Spinal cord (tissue), 10 donors: ENCODE data around the gene STRN3. TPM values are rescaled to one million over a fixed set of nuclear protein-coding genes. Genes with fewer than 3 reads are reported as not detected.
"Not testable (repeated sequence)": the region's sequence is repeated elsewhere in the genome, so short reads cannot be mapped to it uniquely, and the experiment has no call there.

ENCODE experiments used
- DNase-seq, 6 donors: peaks; one replicate each; pipeline versions ENCODE4 v3.0.0 to v3.0.0-alpha.2; 2013 to 2015; ENCODE audit warnings: low spot score in 6 of 6, low read depth in 4 of 6
- H3K27ac ChIP-seq: one replicate; pipeline ENCODE4 v1.5.1; 2013; ENCODE audit warnings: low read depth, low read length, control low read depth
- H3K27me3 ChIP-seq: one replicate; pipeline ENCODE4 v1.6.1; 2013; ENCODE audit warnings: low read length; ENCODE audit not compliant: control insufficient read depth, insufficient read depth
- H3K36me3 ChIP-seq: one replicate; pipeline ENCODE4 v1.6.1; 2013; ENCODE audit warnings: low read length; ENCODE audit not compliant: control insufficient read depth, insufficient read depth
- H3K4me1 ChIP-seq: one replicate; pipeline ENCODE4 v1.6.1; 2013; ENCODE audit warnings: low read length; ENCODE audit not compliant: control insufficient read depth, insufficient read depth
- H3K4me3 ChIP-seq: one replicate; pipeline ENCODE4 v1.5.1; 2013; ENCODE audit warnings: low read depth, low read length, control low read depth
- H3K9me3 ChIP-seq: one replicate; pipeline ENCODE4 v1.6.1; 2013; ENCODE audit warnings: low read length; ENCODE audit not compliant: control insufficient read depth, insufficient read depth
- WGBS: methylation state at CpG from one replicate; pipeline ENCODE4 v1.1.5; 2013; ENCODE audit warnings: missing lambda C conversion rate; ENCODE audit not compliant: insufficient coverage; 5-methylcytosine and 5-hydroxymethylcytosine counted together
- polyA plus RNA-seq, 2 donors: library from polyadenylated mRNA; unstranded; fragments of 120-200 nt; gene quantifications; one replicate each; pipeline ENCODE4 v1.2.1, GENCODE V29; 2013; ENCODE audit not compliant: insufficient read length in 2 of 2
- total RNA-seq, 2 donors: library from RNA; depleted of rRNA in 1 of 2; stranded (reverse); fragments of 120-200 nt in 1 of 2; fragments of >200 nt in 1 of 2; gene quantifications; one replicate each; pipeline versions ENCODE4 v1.2.3 to v1.2.4, GENCODE V29; 2013 to 2014
- donor health status: healthy.

STRN3 gene
- total and polyA plus RNA-seq, 4 donors, result 31.6 to 72.7 (median 45.8) TPM

DNA sequence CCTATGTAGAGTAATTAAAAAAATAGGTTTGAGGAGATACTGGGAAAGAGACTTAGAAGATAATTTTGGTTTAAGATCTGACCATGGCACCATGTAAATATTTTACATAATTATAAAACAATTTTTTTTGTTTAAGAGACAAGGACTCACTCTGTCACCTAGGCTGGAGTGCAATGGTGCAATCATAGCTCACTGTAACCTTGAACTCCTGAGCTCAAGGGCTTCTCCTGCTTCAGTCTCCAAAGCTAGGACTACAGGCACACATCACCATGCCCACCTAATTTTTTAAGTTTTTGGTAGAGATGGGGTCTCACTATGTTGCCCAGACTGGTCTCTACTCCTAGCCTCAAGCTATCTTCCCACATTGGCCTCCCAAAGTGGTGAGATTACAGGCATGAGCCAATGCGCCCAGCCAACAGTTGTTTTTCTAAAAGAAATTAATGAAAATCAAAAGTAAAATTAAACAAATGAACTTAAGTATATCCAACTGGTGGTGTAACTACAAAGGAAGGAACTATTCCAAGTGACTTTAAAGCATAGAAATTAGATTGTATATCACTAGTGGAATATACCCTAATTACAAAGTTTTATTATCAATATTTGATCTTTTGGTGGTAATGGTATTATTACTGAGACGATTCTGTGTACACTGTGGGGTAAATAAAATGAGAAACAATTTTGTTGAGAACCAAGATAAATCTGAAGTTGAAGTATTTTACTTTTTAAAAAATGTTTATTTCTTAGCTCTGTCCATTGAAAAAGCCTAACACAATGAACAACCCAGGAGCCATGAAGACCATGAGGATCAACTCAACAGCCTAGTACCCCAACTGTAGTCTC lies 122.7 kb downstream of the STRN3 start:
- no peak overlapping the region for H3K27ac ChIP-seq
- no CpG with 5 or more reads among the region's 2 CpGs for WGBS

DNA sequence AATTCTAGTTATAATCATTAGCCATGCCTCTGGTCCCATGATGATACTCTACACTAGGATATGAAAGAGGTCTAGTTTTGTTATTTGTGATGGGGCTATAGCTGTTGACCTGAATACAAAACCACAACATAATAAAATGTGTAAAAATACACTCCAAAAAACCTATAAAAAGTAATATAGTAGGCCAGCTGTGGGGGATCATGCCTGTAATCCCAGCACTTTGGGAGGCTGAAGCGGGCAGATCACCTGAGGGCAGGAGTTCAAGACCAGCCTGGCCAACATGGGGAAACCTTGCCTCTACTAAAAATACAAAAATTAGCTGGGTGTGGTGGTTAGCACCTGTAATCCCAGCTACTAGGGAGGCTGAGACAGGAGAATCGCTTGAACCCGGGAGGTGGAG lies 129.1 kb downstream of the STRN3 start:
- no CpG with 5 or more reads among the region's 3 CpGs for WGBS
- not testable (repeated sequence) for DNase-seq, H3K9me3 ChIP-seq, H3K27ac ChIP-seq, H3K27me3 ChIP-seq, H3K4me3 ChIP-seq, H3K4me1 ChIP-seq
- H3K36me3 ChIP-seq, result peaks cover 12% of the 10 kb centered on the region

More for the DNA sequence above, 122.7 kb downstream of the STRN3 start:
- H3K4me1 ChIP-seq, result no peaks in the 10 kb centered on the region
- no peaks in the 10 kb centered on the region for H3K27me3 ChIP-seq
- H3K9me3 ChIP-seq, result no peaks in the 10 kb centered on the region
- no peak for DNase-seq
- no peak overlapping the region for H3K4me3 ChIP-seq
- H3K36me3 ChIP-seq, result peaks cover 5% of the 10 kb centered on the region

DNA sequence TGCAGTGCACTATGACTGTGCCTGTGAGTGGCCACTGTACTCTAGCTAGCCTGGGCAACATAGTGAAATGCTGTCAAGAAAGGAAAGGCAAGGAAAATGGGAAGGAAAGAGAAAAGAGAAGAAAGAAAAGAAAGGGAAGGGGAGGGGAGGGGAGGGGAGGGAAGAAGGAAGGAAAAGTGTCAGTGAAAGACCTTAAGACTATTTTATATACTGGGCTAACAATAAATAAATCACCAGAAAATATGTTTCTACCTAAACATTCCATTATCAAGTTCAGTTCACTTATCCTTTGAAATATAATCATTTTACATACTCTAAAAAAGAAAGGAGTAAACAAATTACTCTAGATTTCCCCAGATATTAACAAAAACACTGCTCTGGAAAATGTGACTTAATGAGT lies 129.7 kb downstream of the STRN3 start:
- Histone ChIP-seq H3K4me3 (no peak overlapping the region), H3K36me3 (peaks cover 12% of the 10 kb centered on the region), H3K4me1 (no peaks in the 10 kb centered on the region), H3K27ac (no peak overlapping the region), H3K9me3 (no peaks in the 10 kb centered on the region), H3K27me3 (no peaks in the 10 kb centered on the region)
- DNase-seq, result no peak

DNA sequence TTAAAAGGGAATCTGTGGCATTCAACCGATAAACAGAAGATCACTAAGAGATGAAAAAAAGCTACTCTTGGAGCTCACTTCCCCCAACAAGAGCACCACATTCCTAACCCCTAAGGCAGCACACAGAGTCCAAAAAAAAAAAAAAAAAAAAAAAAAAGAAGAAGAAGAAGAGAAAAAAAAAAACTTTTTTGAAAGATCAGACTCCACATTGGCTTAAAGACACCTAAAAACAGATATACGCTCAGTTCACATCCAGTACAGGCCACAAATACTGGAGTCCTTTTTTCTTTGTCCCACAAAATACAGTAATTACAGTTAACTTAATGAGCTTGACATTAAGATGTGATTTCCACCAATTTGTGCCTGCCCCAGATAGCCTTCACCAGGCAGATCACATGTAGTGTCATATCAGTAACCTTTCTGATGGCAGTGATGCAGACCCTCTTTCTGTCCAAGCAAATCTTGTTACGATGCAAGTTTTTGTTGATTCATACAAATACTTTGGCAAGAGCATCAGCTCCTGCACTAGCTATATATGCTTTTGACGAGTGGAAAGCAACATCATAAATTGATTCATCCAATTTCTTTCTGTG lies 131.2 kb downstream of the STRN3 start:
- H3K27ac ChIP-seq, result no peak overlapping the region
- no peak for DNase-seq
- peaks cover 9% of the 10 kb centered on the region for H3K36me3 ChIP-seq
- H3K27me3 ChIP-seq, result no peaks in the 10 kb centered on the region
- H3K4me1 ChIP-seq, result no peaks in the 10 kb centered on the region
- no peaks in the 10 kb centered on the region for H3K9me3 ChIP-seq
- no peak overlapping the region for H3K4me3 ChIP-seq
- WGBS, result 100% methylated on average over 1 of the region's 4 CpGs

DNA sequence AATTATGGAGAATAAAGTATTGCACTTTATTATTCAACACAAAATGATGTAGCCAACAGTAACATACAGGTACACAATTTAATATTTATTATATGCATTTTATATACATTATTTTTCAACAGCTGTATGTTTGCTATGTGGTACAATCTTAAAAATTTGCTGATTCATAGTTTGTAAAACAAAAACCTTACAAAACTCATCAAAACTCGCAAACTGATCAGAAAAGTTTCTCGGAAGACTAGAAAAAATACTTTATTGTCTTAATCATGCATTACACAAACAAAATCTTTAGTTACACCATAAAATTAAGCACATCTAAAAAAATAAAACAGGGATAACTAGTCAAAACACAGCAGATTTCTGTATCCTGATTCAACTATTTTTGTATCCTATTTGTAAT lies 132.4 kb downstream of the STRN3 start:
- Histone ChIP-seq H3K4me3 (no peak overlapping the region), H3K36me3 (peaks cover 7% of the 10 kb centered on the region), H3K27ac (no peak overlapping the region), H3K4me1 (no peaks in the 10 kb centered on the region), H3K27me3 (no peaks in the 10 kb centered on the region), H3K9me3 (no peaks in the 10 kb centered on the region)
- WGBS, result no CpG with 5 or more reads among the region's 2 CpGs
- DNase-seq, result no peak

DNA sequence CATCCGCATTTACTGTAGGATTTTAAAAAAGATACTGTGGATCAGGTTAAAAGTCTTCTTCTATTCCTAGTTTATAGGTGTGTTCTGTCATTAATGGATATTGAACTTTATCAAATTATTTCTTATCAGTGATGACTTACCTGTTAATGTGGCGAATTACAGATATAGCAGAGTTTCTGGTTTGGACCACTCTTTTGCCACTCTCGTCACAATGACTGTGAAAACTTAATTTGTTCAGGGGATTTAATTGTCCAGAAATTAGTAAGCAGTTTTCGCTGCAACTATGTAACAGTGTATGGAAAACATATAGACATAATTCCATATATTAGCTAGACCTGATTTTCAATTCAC lies 137.0 kb downstream of the STRN3 start:
- Histone ChIP-seq H3K36me3 (peaks cover 4% of the 10 kb centered on the region), H3K27me3 (no peaks in the 10 kb centered on the region), H3K4me1 (no peaks in the 10 kb centered on the region), H3K9me3 (no peaks in the 10 kb centered on the region), H3K27ac (no peak overlapping the region), H3K4me3 (no peak overlapping the region)
- no peak for DNase-seq
- WGBS, result no CpG with 5 or more reads among the region's 4 CpGs

DNA sequence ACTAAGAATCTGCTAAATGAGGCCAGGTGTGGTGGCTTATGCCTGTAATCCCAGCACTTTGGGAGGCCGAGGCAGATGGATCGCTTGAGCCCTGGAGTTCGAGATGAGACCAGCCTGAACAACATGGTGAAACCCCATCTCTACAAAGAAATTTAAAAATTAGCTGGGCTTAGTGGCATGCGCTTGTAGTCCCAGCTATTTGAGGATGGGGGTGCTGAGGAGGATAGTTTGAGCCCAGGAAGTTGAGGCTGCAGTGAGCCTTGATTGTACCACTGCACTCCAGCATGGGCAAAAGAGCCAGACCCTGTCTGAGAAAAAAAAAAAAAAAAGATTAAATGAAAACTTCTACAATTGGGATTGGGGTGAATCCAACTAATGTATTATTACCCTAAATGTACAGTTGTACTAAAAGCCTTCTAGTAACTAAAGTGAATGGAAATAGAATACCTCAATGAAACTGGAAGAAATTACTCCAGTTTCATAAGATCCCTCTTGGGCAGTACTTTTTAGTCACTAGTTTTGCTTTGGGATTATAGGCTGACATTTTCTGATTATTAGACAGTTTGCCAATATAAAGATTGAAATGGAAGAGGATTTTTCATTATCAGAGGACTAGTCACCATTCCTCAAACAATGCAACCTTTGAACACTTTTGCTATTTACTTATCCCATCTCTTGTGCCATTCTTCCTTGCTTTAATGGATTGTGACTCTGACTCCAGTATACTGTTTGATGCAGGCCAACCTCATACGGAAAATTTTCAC lies 137.5 kb downstream of the STRN3 start:
- Histone ChIP-seq H3K27ac (no peak overlapping the region), H3K4me3 (no peak overlapping the region), H3K4me1 (no peaks in the 10 kb centered on the region), H3K36me3 (peaks cover 4% of the 10 kb centered on the region), H3K9me3 (no peaks in the 10 kb centered on the region), H3K27me3 (no peaks in the 10 kb centered on the region)
- WGBS, result 100% methylated on average over 3 of the region's 5 CpGs
- DNase-seq, result no peak

DNA sequence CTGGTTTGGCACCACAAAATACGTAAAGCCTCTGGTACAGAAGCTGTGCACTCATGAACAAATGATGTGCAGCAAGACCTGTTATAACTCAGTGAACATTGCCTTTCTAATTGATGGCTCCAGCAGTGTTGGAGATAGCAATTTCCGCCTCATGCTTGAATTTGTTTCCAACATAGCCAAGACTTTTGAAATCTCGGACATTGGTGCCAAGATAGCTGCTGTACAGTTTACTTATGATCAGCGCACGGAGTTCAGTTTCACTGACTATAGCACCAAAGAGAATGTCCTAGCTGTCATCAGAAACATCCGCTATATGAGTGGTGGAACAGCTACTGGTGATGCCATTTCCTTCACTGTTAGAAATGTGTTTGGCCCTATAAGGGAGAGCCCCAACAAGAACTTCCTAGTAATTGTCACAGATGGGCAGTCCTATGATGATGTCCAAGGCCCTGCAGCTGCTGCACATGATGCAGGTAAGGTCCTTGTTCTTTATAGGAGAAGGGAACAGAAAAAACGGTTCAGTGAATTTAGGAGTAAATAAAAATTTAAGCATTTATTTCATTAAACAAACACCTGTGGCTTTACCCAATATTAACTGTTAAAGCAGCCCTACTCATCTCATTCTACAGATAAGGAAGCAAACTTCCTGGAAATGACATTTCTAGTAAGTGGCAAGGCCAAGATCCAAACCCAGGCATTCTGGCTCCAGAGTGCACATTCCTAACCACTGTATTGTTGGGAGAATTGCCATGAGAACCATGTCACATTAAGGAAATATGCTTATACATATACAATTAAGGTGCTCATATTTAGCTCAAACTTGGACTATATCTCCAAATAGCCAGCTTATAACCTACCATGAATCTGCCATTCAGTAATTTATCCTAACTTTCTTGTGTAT lies 140.1 kb downstream of the STRN3 start:
- Histone ChIP-seq H3K36me3 (no peaks in the 10 kb centered on the region), H3K9me3 (no peaks in the 10 kb centered on the region), H3K27me3 (no peaks in the 10 kb centered on the region), H3K4me3 (no peak overlapping the region), H3K27ac (no peak overlapping the region), H3K4me1 (no peaks in the 10 kb centered on the region)
- WGBS, result 89% methylated on average over 5 of the region's 7 CpGs
- DNase-seq, result no peak

DNA sequence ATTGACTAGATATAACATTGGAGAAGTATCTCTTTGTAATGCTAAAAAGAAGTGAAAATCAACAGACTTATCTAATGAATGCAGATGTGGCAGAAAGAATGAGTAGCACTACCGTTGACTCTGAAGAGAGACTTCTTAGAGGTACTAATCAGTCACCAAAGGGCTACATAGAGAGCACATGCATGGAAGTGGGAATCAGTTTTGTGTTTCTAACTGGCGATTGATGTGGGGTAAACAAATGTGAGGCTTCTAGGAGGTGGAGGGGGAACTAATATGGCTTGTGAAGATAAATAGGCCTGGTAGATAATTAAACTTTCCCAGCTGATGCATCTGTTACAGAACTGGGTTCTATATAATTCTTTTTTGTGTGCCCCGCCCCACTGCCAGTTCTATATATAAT lies 141.3 kb downstream of the STRN3 start:
- Histone ChIP-seq H3K27ac (no peak overlapping the region), H3K4me1 (no peaks in the 10 kb centered on the region), H3K4me3 (no peak overlapping the region), H3K27me3 (no peaks in the 10 kb centered on the region), H3K9me3 (no peaks in the 10 kb centered on the region), H3K36me3 (no peaks in the 10 kb centered on the region)
- 54% methylated on average over 2 of the region's 3 CpGs for WGBS
- DNase-seq, result no peak
